DND-41 (cell line): ENCODE measurements around the gene CALN1.

Experiments
- ATAC-seq: fragments of 200-7000 bp; cut with Tn5 transposase; 3 replicates; pipeline ENCODE4 v1.9.1; 2021; ENCODE audit warnings: low read depth; ENCODE audit not compliant: insufficient read depth
- DNase-seq: peaks from one replicate; pipeline ENCODE4 v3.0.0-alpha.2; 2020
- H2AFZ ChIP-seq: 2 replicates; pipeline ENCODE4 v1.6.0; 2012; ENCODE audit warnings: low read depth, low read length
- H3K27ac ChIP-seq: 2 replicates; pipeline ENCODE4 v1.5.1; 2012; ENCODE audit warnings: low read length, inconsistent platforms
- H3K27me3 ChIP-seq: fragments of 200-600 bp; sonication (generic); 2 replicates; pipeline ENCODE4 v1.6.0; 2012; ENCODE audit warnings: low read length, mild to moderate bottlenecking, inconsistent platforms; ENCODE audit not compliant: insufficient read depth, poor library complexity
- H3K36me3 ChIP-seq: 2 replicates; pipeline ENCODE4 v1.5.1; 2012; ENCODE audit warnings: low read length, inconsistent platforms; ENCODE audit not compliant: insufficient read depth
- H3K4me1 ChIP-seq: 2 replicates; pipeline ENCODE4 v1.5.1; 2012; ENCODE audit warnings: mild to moderate bottlenecking, low read length; ENCODE audit not compliant: insufficient read depth
- H3K4me2 ChIP-seq: 2 replicates; pipeline ENCODE4 v1.6.0; 2012; ENCODE audit warnings: mild to moderate bottlenecking, moderate library complexity, low read length, inconsistent platforms; ENCODE audit not compliant: insufficient read depth
- H3K4me3 ChIP-seq, 2 experiments: fragments of 200-600 bp in 1 of 2; shearing (Covaris generic) in 1 of 2; 2 replicates each; pipeline ENCODE4 v1.5.1; 2012 to 2016; ENCODE audit warnings: inconsistent platforms in 2 of 2, low read length in 2 of 2, mild to moderate bottlenecking in 2 of 2, low read depth in 1 of 2, moderate library complexity in 1 of 2
- H3K79me2 ChIP-seq: 2 replicates; pipeline ENCODE4 v1.6.0; 2012; ENCODE audit warnings: low read length, inconsistent platforms; ENCODE audit not compliant: insufficient read depth
- H3K9ac ChIP-seq: 2 replicates; pipeline ENCODE4 v1.6.0; 2012; ENCODE audit warnings: low read depth, mild to moderate bottlenecking, inconsistent platforms, low read length, moderate library complexity
- H3K9me3 ChIP-seq: 2 replicates; pipeline ENCODE4 v1.5.1; 2012; ENCODE audit warnings: low read length, moderate library complexity, mild to moderate bottlenecking, inconsistent platforms; ENCODE audit not compliant: insufficient read depth, severe bottlenecking
- H4K20me1 ChIP-seq: 2 replicates; pipeline ENCODE4 v1.6.0; 2012; ENCODE audit warnings: low read length; ENCODE audit not compliant: insufficient read depth
- CTCF ChIP-seq: IDR thresholded peaks from 2 replicates; pipeline ENCODE4 v1.5.1; 2012; ENCODE audit warnings: borderline replicate concordance, low read length, moderate library complexity, mild to moderate bottlenecking; ENCODE audit not compliant: poor library complexity, severe bottlenecking; ENCODE audit errors: extremely low read depth
- EZH2 ChIP-seq: IDR thresholded peaks from 3 replicates; pipeline ENCODE4 v1.6.1; 2012; ENCODE audit warnings: borderline replicate concordance, low read depth, mild to moderate bottlenecking, moderate library complexity, low read length, inconsistent platforms; ENCODE audit not compliant: severe bottlenecking

Gene CALN1

GRCh38 chr7:71937840-71938371 is 474.2 kb downstream of the CALN1 start:
- Histone ChIP-seq H4K20me1 (no peaks in the 10 kb centered on the region), H3K4me2 (no peak overlapping the region), H3K9ac (no peak overlapping the region), H3K4me1 (peaks cover 29% of the 10 kb centered on the region), H3K4me3 (no peak overlapping the region), H3K36me3 (no peaks in the 10 kb centered on the region), H3K27ac (peak overlapping the region; percentile 43; the same call in 1 of the 2 replicates), H2AFZ (no peak overlapping the region), H3K79me2 (no peaks in the 10 kb centered on the region), H3K9me3 (peaks cover 4% of the 10 kb centered on the region), H3K27me3 (no peaks in the 10 kb centered on the region)
- ATAC-seq, result 0 out of 3 replicates have a peak, but pooled peaks have one; percentile 29
- DNase-seq, result peak; percentile 10
- TF ChIP-seq EZH2 (no peak), CTCF (no peak)

GRCh38 chr7:71935674-71936073 is 476.5 kb downstream of the CALN1 start:
- DNase-seq (no peak), ATAC-seq (no peak; the same call in 2 of the 3 replicates)
- Histone ChIP-seq H3K27me3 (no peaks in the 10 kb centered on the region), H3K9me3 (peaks cover 5% of the 10 kb centered on the region), H3K4me2 (no peak overlapping the region), H4K20me1 (no peaks in the 10 kb centered on the region), H3K4me1 (peaks cover 29% of the 10 kb centered on the region), H3K9ac (no peak overlapping the region), H2AFZ (no peak overlapping the region), H3K36me3 (no peaks in the 10 kb centered on the region), H3K27ac (no peak overlapping the region), H3K79me2 (no peaks in the 10 kb centered on the region), H3K4me3 (no peak overlapping the region)
- no peak for TF ChIP-seq EZH2
- TF ChIP-seq CTCF, result no peak

GRCh38 chr7:71933426-71933825 is 478.7 kb downstream of the CALN1 start:
- peaks cover 29% of the 10 kb centered on the region for H3K4me1 ChIP-seq
- H3K9ac ChIP-seq, result no peak overlapping the region
- H3K36me3 ChIP-seq, result no peaks in the 10 kb centered on the region
- no peak overlapping the region for H3K4me3 ChIP-seq
- no peak overlapping the region for H2AFZ ChIP-seq
- no peak overlapping the region for H3K4me2 ChIP-seq
- H3K79me2 ChIP-seq, result no peaks in the 10 kb centered on the region
- no peak for ATAC-seq
- H3K27me3 ChIP-seq, result no peaks in the 10 kb centered on the region
- no peaks in the 10 kb centered on the region for H4K20me1 ChIP-seq
- DNase-seq, result no peak
- TF ChIP-seq CTCF (no peak), EZH2 (no peak)
- H3K27ac ChIP-seq, result no peak overlapping the region
- H3K9me3 ChIP-seq, result peaks cover 5% of the 10 kb centered on the region
